ENCODE measurements around the gene ELP1.

GRCh38 chr9:108844391-108844790 lies 89.5 kb downstream of the ELP1 start:
- TF ChIP-seq, protein P1, sequence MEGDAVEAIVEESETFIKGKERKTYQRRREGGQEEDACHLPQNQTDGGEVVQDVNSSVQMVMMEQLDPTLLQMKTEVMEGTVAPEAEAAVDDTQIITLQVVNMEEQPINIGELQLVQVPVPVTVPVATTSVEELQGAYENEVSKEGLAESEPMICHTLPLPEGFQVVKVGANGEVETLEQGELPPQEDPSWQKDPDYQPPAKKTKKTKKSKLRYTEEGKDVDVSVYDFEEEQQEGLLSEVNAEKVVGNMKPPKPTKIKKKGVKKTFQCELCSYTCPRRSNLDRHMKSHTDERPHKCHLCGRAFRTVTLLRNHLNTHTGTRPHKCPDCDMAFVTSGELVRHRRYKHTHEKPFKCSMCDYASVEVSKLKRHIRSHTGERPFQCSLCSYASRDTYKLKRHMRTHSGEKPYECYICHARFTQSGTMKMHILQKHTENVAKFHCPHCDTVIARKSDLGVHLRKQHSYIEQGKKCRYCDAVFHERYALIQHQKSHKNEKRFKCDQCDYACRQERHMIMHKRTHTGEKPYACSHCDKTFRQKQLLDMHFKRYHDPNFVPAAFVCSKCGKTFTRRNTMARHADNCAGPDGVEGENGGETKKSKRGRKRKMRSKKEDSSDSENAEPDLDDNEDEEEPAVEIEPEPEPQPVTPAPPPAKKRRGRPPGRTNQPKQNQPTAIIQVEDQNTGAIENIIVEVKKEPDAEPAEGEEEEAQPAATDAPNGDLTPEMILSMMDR (conservative IDR thresholded peaks at IDR 0.05 in 1 of 2, IDR thresholded peaks at IDR 0.05 in 1 of 2; ENCODE audit: low read depth in 1 of 2, low read length in 2 of 2) = no peak
- no peak for TF ChIP-seq EZH2 (IDR thresholded peaks at IDR 0.05; ENCODE audit: low read length, missing control alignments)

All from fibroblast of lung (primary cell).